Spleen (tissue), 7 donors: ENCODE measurements around the gene FUOM.

ENCODE experiments used
- CTCF ChIP-seq, 11 experiments: fragments of 200-600 bp in 7 of 11; fragments of 450-650 bp in 4 of 11; sonication (generic) in 4 of 11; IDR thresholded peaks in 8 of 11; conservative IDR thresholded peaks in 3 of 11; 1 replicate in 7 of 11; 2 replicates in 4 of 11; pipeline versions ENCODE4 v1.4.0 to v1.8.0; 2016 to 2021; ENCODE audit warnings: antibody characterized with exemption in 11 of 11, inconsistent platforms in 4 of 11, mild to moderate bottlenecking in 1 of 11
- POLR2A ChIP-seq, 3 donors: fragments of 450-650 bp; IDR thresholded peaks; one replicate each; pipeline ENCODE4 v1.5.1; 2017; ENCODE audit warnings: antibody characterized with exemption in 3 of 3, mild to moderate bottlenecking in 1 of 3
- POLR2AphosphoS5 ChIP-seq, 3 donors: sonication (generic); formaldehyde crosslinking; IDR thresholded peaks; one replicate each; pipeline ENCODE4 v1.5.1; 2017; ENCODE audit warnings: antibody characterized with exemption in 3 of 3
- donor health status: DM: no; HTN: no; CAD: no; lungs with moderate emphysema.
- donor health status: DM: no; HTN: no; CAD: no.
- donor health status: DM: no; HTN: no; CAD: no.

- TF ChIP-seq POLR2A (IDR thresholded peaks at IDR 0.05) (no peak), POLR2AphosphoS5 (IDR thresholded peaks at IDR 0.05) (no peak), CTCF (IDR thresholded peaks at IDR 0.05 in 8 of 11, conservative IDR thresholded peaks at IDR 0.05 in 3 of 11) (no peak)
Observed at GRCh38 chr10:133311570-133311969, 46.2 kb downstream of the FUOM start.
